ENCODE results near the gene NR2C2.

DNA sequence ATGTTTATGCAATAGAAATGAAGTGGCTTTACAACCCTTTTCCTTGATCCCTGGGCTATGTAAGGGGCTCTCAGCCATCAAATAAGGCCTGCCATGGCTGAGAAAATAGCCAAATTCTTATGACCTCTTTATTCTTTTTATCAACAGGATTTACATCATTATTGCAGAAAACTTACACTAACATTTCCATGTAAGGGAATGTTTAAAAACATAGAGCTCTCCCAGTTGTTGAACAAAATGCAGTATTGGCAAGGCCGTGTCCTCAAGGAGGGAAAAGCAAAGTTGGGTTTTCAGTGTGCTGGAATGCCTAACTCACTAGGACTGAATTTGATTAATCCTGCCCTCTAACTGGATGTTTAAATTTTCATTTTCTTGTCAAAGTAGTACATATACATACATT lies 22.3 kb downstream of the NR2C2 start:
- TF ChIP-seq, protein P1, sequence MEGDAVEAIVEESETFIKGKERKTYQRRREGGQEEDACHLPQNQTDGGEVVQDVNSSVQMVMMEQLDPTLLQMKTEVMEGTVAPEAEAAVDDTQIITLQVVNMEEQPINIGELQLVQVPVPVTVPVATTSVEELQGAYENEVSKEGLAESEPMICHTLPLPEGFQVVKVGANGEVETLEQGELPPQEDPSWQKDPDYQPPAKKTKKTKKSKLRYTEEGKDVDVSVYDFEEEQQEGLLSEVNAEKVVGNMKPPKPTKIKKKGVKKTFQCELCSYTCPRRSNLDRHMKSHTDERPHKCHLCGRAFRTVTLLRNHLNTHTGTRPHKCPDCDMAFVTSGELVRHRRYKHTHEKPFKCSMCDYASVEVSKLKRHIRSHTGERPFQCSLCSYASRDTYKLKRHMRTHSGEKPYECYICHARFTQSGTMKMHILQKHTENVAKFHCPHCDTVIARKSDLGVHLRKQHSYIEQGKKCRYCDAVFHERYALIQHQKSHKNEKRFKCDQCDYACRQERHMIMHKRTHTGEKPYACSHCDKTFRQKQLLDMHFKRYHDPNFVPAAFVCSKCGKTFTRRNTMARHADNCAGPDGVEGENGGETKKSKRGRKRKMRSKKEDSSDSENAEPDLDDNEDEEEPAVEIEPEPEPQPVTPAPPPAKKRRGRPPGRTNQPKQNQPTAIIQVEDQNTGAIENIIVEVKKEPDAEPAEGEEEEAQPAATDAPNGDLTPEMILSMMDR (IDR thresholded peaks at IDR 0.05), result no peak
- TF ChIP-seq POLR2A (IDR thresholded peaks at IDR 0.05; ENCODE audit: low read depth), result no peak
- no peak for TF ChIP-seq POLR2AphosphoS5 (IDR thresholded peaks at IDR 0.05)

All from esophagus muscularis mucosa (tissue), 3 donors.